CD4-positive, alpha-beta T cell treated with Interleukin-10 for 1 hour (primary cell): ENCODE results near the gene OTUB2.
"Not testable (repeated sequence)": the region's sequence is repeated elsewhere in the genome, so short reads cannot be mapped to it uniquely, and the experiment has no call there.

Experiments used
- DNase-seq: peaks from one replicate; pipeline ENCODE4 v3.0.0-alpha.2; 2020

Gene OTUB2

DNA sequence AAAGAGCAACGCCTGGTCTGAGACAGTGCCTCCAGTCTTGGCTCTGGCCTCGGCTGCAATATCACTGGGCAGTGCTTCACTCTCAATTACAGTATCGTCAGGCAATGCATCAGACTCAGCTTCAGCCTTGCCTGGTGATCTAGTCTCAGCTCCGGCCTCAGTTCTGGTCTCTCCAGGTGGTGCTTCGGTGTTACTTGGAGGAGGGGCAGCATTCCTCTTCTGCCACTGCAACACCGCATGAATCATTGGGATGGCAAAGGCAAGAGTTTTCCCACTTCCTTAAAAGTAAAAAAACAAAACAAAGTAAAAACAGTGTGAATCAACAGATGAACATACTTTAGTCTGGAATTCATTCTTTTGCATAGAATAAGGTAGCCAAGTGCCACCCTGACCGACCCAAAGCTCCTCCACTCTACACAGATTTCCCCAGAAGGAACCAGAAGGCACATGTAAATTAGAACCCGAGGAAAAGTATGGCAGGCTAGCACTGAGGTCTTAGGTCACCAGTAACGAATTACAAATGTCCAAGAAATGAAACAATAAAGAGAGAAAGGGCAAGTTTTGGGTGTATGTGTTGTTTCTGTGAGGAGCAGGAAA lies 36.3 kb downstream of the OTUB2 start:
- DNase-seq, result no peak

GRCh38 chr14:94066089-94066676 lies 40.0 kb downstream of the OTUB2 start:
- no peak for DNase-seq

- DNase-seq, result not testable (repeated sequence)
These were observed 45.9 kb downstream of the OTUB2 start for GRCh38 chr14:94072076-94072475.

GRCh38 chr14:94074534-94074933 lies 48.4 kb downstream of the OTUB2 start:
- DNase-seq, result no peak

DNA sequence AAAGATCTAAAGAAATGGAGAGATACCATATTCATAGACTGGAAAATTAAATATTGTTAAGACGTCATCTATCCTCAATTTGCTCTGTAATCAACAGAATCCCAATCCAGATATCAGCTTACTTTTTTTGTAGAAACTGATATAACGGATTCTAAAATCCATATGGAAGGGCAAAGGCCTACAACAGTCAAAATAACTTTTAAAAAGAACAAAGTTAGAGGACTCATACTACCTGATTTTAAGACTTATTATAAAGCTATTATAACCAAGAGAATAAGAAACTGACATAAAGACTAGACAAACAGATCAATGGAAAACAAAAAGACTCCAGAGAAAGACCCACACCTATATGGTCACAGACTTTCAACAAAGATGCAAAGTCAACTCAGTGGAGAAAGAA lies 48.9 kb downstream of the OTUB2 start:
- no peak for DNase-seq

- no peak for DNase-seq
These were observed 51.1 kb downstream of the OTUB2 start for GRCh38 chr14:94077111-94077821.

GRCh38 chr14:94077823-94078222 lies 51.7 kb downstream of the OTUB2 start:
- no peak for DNase-seq

- DNase-seq, result peak; percentile 39
These were observed 53.9 kb downstream of the OTUB2 start for GRCh38 chr14:94079891-94080620.

DNA sequence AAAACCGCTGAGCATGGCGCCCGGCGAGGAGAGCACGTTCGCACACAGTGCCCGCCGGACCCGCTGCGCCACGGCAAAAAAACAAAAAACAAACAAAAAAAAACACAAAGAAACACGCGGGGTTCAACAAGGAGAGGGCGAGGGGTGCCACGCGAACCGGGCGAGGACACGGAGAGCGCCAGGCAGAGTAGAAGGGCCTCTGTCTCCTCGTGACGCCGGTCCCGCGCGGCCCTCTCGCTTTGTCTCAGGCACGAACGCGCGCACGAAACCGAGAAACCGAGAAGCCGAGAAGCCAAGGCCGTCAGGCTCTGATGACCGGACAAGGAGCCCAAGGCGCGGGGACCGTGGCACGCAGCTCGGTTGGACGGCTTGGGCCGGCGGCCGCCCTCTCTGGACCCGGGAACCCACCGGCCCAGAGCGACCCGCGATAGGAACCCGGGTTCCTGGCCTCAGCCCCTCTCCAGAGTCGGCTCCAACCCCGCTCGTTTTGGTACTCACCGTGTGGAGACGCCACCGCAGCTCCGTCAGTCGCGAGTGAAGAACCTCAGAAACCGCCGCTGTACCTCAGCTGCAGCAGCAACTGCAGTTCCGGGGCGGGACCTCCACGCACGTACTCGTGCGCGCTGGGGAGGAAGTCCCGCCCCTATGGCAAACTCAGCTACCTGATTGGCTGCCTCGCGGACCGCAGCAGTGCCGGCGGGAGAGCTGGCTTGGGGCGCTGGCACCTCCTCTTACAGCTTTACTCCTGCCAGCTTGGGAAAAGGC lies 54.7 kb downstream of the OTUB2 start, which contains the start of the genes DDX24 and IFI27L1:
DDX24 (minus strand) TSS at position 582 of the 765 bp plus-strand sequence. CDS start 1,460 bp downstream, outside the sequence.
IFI27L1 (plus strand) TSS at position 690 of the 765 bp plus-strand sequence. CDS start 15,628 bp downstream, outside the sequence.
- peak; percentile 97 for DNase-seq

GRCh38 chr14:94081386-94081820 lies 55.3 kb downstream of the OTUB2 start:
- no peak for DNase-seq

- no peak for DNase-seq
These were observed 61.8 kb downstream of the OTUB2 start for GRCh38 chr14:94087891-94088290.

- DNase-seq, result no peak
These were observed 62.4 kb downstream of the OTUB2 start for GRCh38 chr14:94088516-94088915.

DNA sequence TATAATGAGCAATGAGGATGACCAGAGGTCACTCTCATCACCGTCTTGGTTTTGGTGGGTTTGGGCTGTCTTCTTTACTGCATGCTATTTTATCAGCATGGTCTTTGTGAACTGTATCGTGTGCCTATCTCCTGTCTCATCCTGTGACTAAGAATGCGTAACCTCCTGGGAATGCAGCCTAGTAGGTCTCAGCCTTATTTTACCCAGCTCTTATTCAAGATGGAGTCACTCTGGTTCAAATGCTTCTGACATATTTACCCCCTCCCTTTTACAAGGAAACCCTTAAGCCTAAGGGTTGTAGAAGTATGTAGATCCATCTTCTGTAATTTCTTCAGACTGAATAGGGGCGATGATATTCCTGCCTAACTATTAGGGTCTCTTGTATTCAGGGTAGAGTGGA lies 63.3 kb downstream of the OTUB2 start:
- no peak for DNase-seq

- DNase-seq, result no peak
These were observed 67.3 kb downstream of the OTUB2 start for GRCh38 chr14:94093418-94093817.

- no peak for DNase-seq
These were observed 71.0 kb downstream of the OTUB2 start for GRCh38 chr14:94097091-94097490.
